Measurements from ENCODE around the gene BHLHA15.
"Not testable (repeated sequence)": the region's sequence is repeated elsewhere in the genome, so short reads cannot be mapped to it uniquely, and the experiment has no call there.

Gene BHLHA15

GRCh38 chr7:98210513-98211220 is 572 bp upstream of the BHLHA15 start:
- DNase-seq, result no peak
- TF ChIP-seq POLR2A (IDR thresholded peaks at IDR 0.05; ENCODE audit: low read length), result no peak
- TF ChIP-seq GATA1 (IDR thresholded peaks at IDR 0.05; ENCODE audit: low read depth, low read length), result no peak

GRCh38 chr7:98211676-98212531 is 665 bp downstream of the BHLHA15 start:
- DNase-seq, result no peak

DNA sequence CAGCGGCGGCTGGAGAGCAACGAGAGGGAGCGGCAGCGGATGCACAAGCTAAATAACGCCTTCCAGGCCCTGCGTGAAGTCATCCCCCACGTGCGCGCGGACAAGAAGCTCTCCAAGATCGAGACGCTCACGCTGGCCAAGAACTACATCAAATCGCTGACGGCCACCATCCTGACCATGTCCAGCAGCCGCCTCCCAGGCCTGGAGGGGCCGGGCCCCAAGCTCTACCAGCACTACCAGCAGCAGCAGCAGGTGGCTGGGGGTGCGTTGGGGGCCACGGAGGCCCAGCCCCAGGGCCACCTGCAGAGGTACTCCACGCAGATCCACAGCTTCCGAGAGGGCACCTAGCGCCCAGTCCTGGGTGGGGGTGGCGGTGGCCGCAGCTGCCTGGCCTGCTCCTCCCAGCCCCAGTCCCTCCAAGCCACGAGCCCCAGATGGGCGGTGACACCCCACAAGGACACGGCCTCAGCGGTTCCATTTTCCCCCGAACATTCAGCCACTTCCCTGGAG is 1.3 kb downstream of the BHLHA15 start:
- no peak for DNase-seq
- no peak for TF ChIP-seq POLR2A (IDR thresholded peaks at IDR 0.05; ENCODE audit: low read length)

More at GRCh38 chr7:98211676-98212531, 665 bp downstream of the BHLHA15 start:
- TF ChIP-seq POLR2A (IDR thresholded peaks at IDR 0.05; ENCODE audit: low read length) (no peak), GATA1 (IDR thresholded peaks at IDR 0.05; ENCODE audit: low read depth, low read length) (no peak)

DNA sequence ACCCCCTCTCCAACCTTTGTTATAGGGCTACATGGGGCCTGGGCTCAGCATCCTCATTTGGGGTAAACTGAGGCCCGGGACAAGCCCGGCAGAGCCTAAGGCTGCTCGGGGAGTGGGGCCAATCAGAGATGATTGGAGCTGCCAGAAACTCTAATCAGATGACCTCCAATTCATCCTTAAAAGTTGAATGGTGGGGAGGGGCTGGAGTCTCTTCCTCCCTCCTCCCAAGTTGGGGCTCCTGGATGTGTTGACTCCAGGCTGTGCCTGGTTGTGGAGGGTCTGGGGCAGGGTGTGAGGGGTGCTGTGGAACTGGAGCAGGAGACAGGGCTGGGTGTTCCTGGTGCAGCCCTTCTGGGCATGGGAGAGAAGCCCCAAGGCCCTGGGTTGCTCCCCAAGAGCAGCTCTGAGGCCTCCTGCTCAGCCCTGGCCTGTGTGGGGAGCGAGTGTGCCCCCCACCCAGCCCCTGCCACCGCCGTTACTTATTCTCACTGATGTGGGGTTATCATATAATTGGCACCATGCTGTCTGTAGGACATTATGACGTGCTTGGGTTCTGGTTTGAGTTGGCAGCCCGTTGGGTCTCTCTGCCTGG is 2.2 kb downstream of the BHLHA15 start:
- DNase-seq, result no peak
- no peak for TF ChIP-seq POLR2A (IDR thresholded peaks at IDR 0.05; ENCODE audit: low read length)
- no peak for TF ChIP-seq GATA1 (IDR thresholded peaks at IDR 0.05; ENCODE audit: low read depth, low read length)

- TF ChIP-seq GATA1 (IDR thresholded peaks at IDR 0.05; ENCODE audit: low read depth, low read length), result no peak
- TF ChIP-seq POLR2A (IDR thresholded peaks at IDR 0.05; ENCODE audit: low read length), result no peak
- no peak for DNase-seq
Observed at GRCh38 chr7:98213888-98214810, 2.9 kb downstream of the BHLHA15 start.

DNA sequence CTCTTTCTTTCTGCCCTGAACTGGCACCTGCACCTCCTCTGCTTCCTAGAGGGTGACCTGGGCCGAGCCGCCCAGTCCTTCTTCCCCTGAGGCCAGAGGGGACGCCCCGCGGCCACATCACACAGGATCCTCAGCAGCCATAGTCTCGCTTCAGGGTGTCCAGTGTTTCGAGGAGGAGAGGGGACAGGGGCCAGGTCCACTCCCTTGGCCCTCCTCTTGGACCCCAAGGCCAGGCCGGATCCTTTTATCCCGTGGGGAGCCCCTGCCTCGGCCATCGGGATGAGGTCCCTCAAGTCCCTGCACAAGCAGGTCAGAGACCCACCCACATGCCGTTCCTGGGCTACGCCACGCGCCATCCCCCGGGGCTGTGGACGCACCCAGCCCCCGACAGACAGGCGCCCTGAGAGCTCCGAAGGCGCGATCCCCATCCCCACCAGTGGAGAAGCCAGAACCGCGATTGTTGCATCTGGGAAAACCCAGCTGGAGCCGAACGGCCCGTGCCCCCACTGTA is 3.6 kb downstream of the BHLHA15 start:
- no peak for DNase-seq
- no peak for TF ChIP-seq POLR2A (IDR thresholded peaks at IDR 0.05; ENCODE audit: low read length)

DNA sequence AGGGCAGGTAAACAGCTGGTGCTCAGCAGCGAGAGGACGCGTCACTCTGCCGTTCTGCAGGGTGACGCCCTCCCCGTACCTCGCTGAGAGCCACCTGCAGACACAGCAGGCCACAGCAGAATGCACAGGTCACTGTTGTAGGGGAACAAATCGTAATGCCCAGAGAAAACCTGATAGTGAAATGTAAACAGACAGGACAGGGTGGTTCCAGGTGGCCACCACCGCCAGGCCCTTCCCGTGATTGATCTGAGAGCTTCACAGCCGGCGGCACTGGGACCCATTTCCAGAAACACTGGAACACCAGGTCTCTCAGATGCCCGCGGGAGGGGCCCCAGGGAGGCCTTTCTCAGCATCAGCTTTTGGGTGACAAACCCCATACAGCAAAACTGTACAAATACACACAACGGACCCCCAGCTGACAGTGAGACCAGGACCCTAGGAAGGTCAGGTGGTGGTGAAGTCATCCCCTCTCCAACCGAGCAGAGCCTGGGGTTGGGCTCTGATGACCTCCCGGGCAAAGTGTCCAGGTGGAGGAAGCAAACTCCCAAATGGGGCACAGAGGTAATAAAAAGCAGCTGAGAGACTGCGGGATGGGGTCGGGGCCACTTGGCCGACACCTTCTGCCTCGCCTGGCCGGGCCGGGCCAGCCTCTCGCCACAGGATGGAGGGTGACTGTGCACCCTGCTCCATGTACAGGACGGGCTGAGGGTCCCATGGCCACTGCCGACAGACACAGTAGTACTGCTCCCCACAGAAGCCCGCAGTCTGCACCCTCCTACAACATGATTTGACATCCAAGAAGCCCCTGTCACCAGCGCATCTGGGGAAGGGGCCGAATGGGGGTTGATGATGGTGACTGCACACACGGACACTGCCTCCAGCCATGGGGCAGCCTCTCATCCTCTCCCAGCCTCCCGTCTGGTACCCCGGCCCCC is 4.6 kb downstream of the BHLHA15 start:
- TF ChIP-seq GATA1 (IDR thresholded peaks at IDR 0.05; ENCODE audit: low read depth, low read length), result no peak
- TF ChIP-seq POLR2A (IDR thresholded peaks at IDR 0.05; ENCODE audit: low read length), result no peak

DNA sequence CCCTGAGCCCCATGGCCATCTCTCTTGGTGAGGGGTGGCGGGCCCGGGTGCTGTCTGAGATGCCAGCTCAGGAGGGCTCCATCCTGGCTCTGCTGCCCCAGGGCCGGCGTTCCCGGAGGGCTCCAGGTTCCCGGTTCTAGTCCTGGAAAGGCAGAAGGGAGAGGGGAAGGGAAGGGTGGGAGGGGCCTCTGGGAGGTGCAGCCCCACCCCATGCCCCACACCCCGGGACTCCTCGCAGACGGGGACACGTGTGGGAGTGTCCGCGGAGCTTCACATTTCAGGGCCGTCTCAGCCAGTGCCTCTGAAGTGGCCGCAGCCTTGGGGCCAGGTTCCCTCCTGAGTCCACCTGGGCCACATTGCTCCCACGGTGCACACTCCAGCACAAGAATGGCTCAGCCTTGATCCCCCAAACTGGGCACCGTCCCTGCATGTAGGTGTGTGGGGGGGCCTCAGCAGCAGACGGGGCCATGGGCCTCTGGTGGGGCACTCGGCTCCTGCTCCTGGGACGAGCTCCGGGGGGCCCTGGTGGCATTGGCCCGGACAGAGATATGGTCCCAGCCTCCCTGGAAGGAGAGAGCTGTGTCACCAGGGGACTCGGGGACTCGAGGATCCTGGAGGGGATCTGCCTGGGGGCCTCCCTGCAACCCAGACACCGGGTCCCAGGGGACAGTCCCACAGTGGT is 5.8 kb downstream of the BHLHA15 start:
- TF ChIP-seq GATA1 (IDR thresholded peaks at IDR 0.05; ENCODE audit: low read depth, low read length) (no peak), POLR2A (IDR thresholded peaks at IDR 0.05; ENCODE audit: low read length) (no peak)

More for the DNA sequence above, 4.6 kb downstream of the BHLHA15 start:
- no peak for DNase-seq

GRCh38 chr7:98217623-98218582 is 6.7 kb downstream of the BHLHA15 start:
- peak in 1 of 2 experiments; percentile 9 for DNase-seq
- TF ChIP-seq GATA1 (IDR thresholded peaks at IDR 0.05; ENCODE audit: low read depth, low read length), result no peak
- no peak for TF ChIP-seq POLR2A (IDR thresholded peaks at IDR 0.05; ENCODE audit: low read length)

More for the DNA sequence above, 5.8 kb downstream of the BHLHA15 start:
- no peak for DNase-seq

DNA sequence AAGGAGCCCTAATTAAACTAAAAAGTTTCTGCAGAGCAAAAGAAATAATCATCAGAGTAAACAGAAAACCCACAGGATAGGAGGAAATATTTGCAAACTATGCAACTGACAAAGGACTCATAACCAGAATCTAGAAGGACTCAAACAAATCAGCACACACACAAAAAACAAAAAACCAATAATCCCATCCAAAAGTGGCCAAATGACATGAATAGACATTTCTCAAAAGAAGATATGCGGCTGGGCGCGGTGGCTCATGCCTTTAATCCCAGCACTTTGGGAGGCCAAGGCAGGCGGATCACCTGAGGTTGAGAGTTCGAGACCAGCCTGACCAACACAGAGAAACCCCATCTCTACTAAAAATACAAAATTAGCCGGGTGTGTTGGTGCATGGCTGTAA is 8.1 kb downstream of the BHLHA15 start:
- DNase-seq, result not testable (repeated sequence)
